Measurements from ENCODE around the gene TSPAN5.
A peak's percentile ranks its signal among the peaks of the same experiment; 100 is the strongest.

Gene TSPAN5

DNA sequence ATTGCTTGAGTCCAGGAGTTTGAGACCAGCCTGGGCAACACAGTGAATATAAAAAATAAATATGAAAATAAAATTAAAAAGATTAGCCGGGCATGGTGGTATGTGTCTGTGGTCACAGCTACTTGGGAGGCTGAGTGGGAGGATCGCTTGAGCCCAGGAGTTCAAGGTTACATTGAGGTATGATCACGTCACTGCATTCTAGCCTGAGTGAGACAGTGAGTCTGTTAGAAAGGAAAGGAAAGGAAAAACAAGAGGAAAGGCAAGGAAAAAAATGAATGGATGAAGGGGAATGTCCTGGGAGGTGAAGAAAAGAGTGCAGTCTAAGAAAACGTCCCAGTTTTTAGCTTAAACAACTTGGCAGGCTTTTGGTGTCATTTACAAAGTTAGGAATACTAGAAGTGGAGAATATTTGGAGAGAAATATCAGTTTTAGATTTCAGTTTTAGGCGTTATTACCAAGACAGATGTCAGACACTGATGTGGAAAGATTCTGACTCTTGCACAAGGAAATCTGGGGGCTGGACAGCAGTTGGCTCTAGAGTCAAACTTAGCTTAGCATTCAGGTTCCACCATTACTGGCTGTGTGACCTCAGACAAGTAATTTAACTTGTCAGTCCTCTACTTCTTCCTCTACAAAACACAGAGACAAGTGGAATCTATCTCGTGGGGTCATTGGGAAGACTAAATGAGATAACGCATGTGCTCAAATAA, 139.0 kb downstream of the TSPAN5 start:
- TF ChIP-seq POLR2A (IDR thresholded peaks at IDR 0.05; ENCODE audit: low read length) (no peak), GATA1 (IDR thresholded peaks at IDR 0.05; ENCODE audit: low read depth, low read length) (no peak)
- DNase-seq, result no peak

DNA sequence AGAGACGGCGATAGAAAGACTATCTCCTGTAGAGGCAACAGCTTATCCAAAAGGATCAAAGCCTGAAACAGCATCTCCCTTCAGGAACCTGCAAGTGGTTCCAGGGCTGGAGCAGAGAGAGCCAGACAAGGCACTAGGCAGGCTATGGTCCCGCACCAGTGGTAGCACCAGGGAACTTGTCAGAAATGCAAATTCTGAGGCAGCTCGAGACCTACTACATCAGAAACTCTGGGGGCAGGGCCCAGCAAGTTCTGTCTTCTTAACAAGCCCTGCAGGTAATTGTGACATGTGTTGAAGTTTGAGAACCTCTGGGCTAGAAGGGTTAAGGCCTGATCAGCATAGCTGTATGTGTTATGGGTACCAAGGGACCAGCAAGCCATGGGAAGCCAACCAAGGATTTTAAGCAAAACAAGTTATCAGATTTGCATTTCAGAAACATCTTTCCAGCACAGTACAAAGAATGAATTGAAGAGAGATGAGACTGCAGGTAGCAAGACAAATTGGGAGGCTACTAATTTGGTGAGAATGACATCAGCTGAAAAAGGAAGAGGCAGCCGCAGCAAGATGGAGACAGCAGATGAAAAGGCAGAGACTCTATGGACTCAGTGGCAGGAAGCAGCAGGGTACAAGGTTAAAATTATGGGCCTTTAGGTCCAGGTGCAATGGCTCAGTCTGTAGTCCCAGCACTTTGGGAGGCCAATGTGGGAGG, 139.7 kb downstream of the TSPAN5 start:
- DNase-seq, result no peak
- no peak for TF ChIP-seq POLR2A (IDR thresholded peaks at IDR 0.05; ENCODE audit: low read length)
- no peak for TF ChIP-seq GATA1 (IDR thresholded peaks at IDR 0.05; ENCODE audit: low read depth, low read length)

DNA sequence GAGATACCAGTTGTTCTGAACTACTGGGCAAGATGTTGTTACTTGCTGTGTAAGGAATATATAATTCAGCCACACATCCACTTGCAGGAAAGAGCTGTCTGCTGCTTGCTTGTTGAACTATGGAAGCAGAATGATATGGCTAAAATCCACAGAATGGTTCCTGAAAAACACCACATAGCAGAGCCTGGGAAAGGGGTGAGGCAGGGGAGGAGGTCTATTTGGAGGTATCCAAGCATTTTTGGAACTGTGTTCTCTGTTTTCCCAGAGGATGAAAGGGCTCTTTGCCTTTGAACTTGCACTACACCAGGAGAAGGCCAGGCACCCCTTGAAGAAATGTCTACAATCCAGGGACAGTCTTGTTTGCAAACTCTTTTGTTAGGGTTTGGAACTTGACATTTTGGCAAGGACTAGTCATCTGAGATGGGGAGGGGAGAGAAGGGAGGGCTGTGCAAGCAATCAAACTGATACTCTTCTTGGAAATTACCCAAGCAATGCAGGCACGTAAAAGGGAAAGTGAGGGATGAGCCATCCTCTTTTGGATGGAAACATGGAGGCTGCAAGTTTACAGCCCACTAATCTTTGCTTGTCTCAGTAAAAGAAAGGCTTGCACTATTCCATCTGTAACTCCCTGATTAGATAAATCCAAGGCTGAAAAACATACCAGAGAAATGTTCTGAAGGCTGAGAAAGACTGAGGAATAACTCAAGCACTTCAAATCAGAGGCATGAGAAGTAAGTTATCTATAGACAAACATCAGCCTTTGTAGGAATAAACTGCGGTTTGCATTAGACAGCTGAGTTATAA, 141.0 kb downstream of the TSPAN5 start:
- no peak for DNase-seq
- no peak for TF ChIP-seq POLR2A (IDR thresholded peaks at IDR 0.05; ENCODE audit: low read length)
- TF ChIP-seq GATA1 (IDR thresholded peaks at IDR 0.05; ENCODE audit: low read depth, low read length), result no peak

DNA sequence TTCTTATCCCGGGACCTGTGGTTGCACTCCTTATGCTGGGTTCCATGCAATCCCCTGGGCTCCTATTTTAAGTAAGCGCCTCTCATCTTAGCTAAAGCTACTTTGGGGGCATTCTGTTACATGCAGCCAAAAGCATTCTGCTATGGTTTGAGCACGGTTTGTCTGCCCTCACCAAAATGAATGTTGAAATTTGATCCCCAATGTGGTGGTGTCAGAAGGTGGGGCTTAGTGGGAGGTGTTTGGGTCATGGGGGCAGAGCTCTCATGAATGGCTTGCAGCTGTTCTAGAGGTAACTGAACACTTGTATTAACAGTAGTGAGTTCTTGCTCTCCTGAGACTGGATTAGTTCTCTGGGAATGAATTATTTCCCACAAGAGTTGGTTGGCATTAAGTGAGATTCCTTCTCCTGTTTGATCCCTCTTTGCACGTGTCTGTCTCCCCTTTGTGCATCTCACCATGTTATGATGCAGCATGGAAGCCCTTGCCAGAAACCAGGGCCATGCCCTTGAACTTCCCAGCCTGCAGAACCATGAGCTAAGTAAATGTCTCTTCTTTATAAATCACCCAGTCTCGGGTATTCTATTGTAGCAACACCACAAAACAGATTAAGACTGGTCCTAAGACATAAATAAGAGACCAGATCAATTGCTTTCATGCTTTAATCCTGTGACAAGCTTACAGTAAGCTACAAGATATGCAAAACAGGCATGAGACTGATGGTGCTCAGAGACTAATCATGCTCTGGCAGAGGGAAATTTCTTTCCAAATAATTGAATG, 141.8 kb downstream of the TSPAN5 start:
- TF ChIP-seq POLR2A (IDR thresholded peaks at IDR 0.05; ENCODE audit: low read length) (no peak), GATA1 (IDR thresholded peaks at IDR 0.05; ENCODE audit: low read depth, low read length) (no peak)
- no peak for DNase-seq

DNA sequence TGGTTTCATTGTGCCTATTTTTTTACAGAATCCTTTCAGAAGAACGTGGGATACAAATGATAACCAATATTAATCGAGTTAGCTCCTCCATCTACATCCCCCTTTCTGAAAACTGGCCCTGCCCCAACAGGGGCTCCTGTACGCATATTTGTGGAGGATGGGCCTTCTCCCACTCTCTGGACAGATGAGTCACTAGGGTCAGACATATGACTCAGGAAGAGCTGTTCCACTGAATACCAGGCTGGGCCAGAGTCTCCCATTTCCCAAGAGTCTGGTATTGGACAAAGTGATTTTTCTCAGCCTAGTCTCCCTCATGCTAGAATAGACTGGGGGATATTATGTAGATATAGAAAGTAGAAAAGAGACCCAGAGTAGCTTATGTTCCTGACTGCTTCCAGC, 142.4 kb downstream of the TSPAN5 start:
- TF ChIP-seq GATA1 (IDR thresholded peaks at IDR 0.05; ENCODE audit: low read depth, low read length) (no peak), POLR2A (IDR thresholded peaks at IDR 0.05; ENCODE audit: low read length) (no peak)
- no peak for DNase-seq

DNA sequence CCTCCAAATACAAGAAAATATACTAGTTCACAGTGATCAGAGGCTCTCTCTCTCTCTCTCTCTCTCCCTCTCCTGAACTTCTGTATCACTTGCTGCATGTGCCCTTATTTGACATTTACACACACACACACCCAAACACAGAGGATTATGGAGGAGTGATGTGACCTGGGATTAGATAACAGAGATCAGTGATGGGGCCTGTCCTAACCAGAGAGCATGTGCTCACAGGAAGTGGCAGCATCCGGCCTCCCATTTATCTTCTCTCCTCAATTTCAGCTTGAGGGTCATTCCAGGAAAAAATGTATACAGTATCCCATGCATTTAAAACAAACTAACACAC, 143.0 kb downstream of the TSPAN5 start:
- peak; percentile 14 to 38 for DNase-seq
- no peak for TF ChIP-seq POLR2A (IDR thresholded peaks at IDR 0.05; ENCODE audit: low read length)
- no peak for TF ChIP-seq GATA1 (IDR thresholded peaks at IDR 0.05; ENCODE audit: low read depth, low read length)

DNA sequence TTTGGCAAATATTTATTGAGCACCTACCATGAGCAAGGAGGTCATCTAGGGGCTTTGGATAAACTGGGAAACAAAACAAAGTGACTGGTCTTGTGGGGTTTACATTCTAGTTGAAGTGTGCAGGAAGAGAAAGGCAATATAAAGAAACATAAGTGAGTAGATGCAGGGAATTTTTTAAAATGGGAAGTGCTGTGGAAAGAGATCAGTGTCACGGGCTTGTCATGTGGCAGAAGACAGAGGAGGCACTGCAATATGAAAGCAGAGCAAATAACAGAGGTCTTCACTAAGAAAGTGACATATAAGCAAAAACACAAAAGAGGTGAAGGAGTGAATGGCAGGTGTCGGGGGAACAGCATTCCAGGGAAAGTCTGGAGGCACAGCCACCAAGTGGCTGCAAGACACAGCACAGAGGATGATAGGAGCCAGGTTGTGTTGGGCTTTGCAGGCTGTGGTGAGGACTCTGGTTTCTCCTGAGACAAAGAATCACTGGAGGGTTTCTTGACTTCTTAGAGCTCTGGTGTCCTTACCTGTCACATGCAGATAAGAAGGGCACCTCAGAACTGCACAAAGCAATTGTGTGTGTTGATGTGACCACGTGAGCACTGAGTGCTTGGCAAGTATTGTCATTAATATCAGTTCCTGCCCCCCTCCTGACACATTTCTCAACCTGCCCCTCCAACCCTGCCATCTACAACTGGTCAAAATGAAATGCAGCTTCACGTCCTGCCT, 143.5 kb downstream of the TSPAN5 start:
- no peak for DNase-seq
- no peak for TF ChIP-seq GATA1 (IDR thresholded peaks at IDR 0.05; ENCODE audit: low read depth, low read length)
- TF ChIP-seq POLR2A (IDR thresholded peaks at IDR 0.05; ENCODE audit: low read length), result no peak

DNA sequence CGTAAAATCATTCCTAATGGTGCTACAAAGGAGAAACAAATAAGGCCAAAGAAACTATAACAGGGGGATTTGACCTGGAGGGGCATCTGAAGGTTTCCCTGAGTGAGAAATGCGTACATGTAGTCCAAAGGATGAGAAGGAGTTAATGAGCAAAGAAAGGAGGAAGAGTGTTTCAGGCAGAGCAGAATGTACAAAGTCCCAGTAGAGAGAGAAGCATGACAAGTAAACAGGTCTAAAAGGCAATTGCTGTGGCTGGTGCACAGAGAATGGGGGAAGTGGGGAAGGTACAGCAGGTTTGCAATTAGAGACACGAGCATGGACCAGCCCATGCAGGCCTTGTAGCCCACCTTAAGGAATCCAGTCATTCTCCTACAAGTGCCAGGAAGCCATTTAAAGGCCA, 145.5 kb downstream of the TSPAN5 start:
- DNase-seq, result no peak
- no peak for TF ChIP-seq GATA1 (IDR thresholded peaks at IDR 0.05; ENCODE audit: low read depth, low read length)
- no peak for TF ChIP-seq POLR2A (IDR thresholded peaks at IDR 0.05; ENCODE audit: low read length)

DNA sequence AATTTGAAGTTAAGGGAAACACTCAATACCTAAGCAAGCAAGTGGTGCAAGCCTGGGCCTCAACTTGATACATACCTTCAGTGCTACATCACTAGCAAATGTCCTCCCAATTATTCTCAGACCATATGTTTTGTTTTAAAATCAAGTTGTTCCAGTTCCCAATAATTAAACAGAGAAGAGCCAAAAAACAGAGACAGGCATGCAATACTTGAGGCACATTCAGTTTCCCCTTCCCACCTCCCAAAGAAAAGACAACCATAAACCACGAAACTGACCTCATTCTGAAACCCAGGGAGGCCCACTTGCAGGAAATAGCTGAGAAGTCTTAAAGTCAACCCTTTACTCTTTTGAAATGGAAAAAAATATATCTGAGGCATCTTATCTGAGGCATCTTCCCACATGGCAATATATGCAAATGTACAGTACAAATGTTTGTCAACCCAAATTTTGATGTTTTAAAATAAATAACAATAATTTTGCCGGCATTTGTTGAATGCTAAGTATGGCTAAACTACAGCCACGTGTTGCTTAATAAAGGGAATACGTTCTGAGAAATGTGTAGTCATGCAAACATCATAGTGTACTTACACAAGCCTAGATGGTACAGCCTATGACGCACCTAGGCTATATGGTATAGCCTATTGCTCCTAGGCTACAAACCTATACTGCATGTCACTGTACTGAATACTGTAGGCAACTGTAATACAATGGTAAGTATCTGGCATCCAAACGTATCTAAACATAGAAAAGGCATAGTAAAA, 147.5 kb downstream of the TSPAN5 start:
- no peak for DNase-seq
- TF ChIP-seq POLR2A (IDR thresholded peaks at IDR 0.05; ENCODE audit: low read length) (no peak), GATA1 (IDR thresholded peaks at IDR 0.05; ENCODE audit: low read depth, low read length) (no peak)

DNA sequence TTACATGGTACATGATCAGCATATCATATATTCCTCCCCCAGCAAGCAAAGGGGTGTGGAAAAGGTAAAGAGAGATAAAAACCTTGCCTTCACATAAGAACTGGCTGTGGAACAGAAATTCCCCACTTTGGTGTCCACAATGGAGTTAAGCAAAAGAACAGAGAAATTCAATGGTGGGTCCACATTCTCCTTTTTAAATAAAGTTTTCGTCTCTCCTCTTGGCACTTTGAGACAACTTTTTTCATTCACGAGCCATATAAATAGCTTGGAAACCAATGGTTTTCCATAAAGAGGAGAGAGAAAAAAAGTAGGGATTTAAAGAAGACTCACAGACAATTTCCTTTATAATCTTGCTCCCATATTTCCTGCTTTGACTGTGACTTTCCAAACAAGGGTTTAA, 148.1 kb downstream of the TSPAN5 start:
- TF ChIP-seq GATA1 (IDR thresholded peaks at IDR 0.05; ENCODE audit: low read depth, low read length), result no peak
- TF ChIP-seq POLR2A (IDR thresholded peaks at IDR 0.05; ENCODE audit: low read length), result no peak
- DNase-seq, result no peak

DNA sequence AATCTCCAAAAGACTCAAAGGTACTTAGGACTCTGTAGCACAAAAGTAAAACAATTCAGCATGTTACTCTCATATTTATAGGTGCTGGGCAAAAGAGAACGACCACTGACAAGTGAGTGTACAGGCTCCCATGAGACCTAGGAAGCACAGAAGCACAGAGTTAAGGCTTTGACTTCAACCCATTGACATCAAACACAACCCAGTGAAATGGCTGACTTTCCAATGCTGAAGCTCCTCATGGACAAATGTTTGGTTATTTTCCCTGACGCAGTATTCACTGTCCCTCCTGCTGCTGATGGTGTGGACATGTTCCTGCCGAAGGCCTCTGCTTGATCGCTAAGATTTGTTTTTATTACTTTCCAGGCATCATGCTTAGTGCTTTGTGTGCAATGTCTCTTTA, 148.7 kb downstream of the TSPAN5 start:
- no peak for TF ChIP-seq POLR2A (IDR thresholded peaks at IDR 0.05; ENCODE audit: low read length)
- no peak for TF ChIP-seq GATA1 (IDR thresholded peaks at IDR 0.05; ENCODE audit: low read depth, low read length)
- DNase-seq, result no peak

DNA sequence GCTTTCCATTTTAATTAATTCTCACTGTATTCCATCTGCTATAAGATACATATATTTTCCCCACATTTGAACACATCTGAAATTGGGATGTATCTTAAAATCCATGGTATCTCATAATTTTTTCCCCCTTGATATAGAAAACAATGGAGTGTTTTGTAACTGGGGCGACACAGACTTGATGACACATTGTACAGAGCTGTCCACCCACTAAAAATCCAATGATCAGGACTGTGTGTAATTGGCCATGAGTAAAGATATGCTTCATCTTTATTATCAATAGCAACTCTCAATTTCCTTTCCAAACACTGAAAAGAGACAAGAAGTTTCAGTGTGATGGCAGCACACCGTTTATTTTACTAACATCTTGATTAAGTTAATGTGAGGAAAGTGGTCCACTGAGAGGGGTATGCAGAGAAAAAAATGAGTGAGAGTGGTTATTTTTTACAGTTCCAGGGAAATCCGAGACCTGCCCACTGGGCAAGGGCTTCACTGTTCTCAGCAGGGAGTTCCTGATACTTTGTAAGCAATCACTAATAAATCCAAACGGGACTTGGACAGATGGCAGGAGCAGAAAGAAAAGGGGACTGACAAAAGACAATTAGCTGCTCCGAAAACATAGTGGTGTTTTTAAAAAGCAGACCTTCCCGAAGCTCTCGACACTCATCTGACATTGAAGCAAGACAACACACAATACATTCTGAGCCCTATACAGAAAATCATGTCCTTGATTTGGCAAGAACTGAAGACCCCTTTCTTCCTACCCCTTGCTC, 149.4 kb downstream of the TSPAN5 start:
- no peak for DNase-seq
- TF ChIP-seq POLR2A (IDR thresholded peaks at IDR 0.05; ENCODE audit: low read length) (no peak), GATA1 (IDR thresholded peaks at IDR 0.05; ENCODE audit: low read depth, low read length) (no peak)
